Subcutaneous adipose tissue (tissue), 4 donors: Measurements from ENCODE around the gene FBXO8. TPM values are rescaled to one million over a fixed set of nuclear protein-coding genes. Genes with fewer than 3 reads are reported as not detected.

ENCODE experiments used
- total RNA-seq, 4 donors: library from RNA; depleted of rRNA; stranded (reverse); fragments of >200 nt; gene quantifications; one replicate each; pipeline ENCODE4 v1.1.0, GENCODE V29; 2016
- TF ChIP-seq, protein P1 (sequence below): fragments of 450-650 bp; IDR thresholded peaks from one replicate; pipeline ENCODE4 v1.5.1; 2016; ENCODE audit warnings: low read depth, mild to moderate bottlenecking, control low read depth, antibody characterized with exemption, moderate library complexity

FBXO8 gene, protein sequence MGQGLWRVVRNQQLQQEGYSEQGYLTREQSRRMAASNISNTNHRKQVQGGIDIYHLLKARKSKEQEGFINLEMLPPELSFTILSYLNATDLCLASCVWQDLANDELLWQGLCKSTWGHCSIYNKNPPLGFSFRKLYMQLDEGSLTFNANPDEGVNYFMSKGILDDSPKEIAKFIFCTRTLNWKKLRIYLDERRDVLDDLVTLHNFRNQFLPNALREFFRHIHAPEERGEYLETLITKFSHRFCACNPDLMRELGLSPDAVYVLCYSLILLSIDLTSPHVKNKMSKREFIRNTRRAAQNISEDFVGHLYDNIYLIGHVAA
- 10 to 100 TPM; 31.4 to 47.6 (median 40.1) TPM for total RNA-seq

DNA sequence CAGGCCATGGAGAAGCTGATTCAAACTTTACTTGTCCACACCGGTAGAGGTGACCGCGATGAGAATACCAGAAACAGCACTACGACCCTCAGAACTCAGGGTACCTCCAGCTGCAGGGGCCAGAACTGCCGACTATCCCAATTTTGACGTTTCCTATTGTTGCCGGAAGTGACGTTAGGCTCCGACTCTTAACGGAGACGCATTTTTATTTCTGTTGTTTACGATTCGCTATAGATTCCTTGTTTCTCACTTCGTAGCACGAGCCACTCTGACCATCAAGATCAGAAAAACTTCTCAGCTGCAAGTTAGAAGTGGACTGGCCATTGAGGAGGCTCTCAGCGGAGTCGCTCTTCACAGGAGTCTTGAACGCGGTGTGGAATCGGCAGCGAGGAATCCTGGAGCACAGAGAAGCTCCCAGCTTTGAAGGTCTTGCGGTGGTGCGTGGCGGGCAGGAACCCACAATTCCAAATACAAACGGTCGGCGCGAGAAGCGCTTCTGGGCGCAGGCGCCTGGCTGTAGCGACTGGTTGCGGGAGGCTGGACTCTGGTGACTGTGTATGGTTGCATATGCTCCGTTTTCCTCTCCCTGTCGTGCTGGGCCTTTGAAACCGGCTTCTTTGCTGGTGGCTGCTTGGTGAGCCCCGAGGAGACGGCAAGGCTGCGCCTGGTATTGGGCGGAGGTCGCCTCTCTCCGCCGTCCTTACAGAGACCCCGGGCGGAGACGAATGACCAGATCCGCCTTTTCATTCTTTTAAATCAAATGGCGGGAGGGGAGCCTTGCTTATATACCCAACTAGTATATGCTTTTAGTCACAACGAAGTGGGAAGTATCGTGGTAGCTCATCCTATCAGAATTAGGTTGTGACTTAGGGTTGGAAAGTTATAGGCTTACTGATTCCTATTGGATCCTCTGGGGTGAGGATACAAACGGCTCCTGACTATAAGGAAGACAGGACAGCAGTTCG, at the start of gene FBXO8, which contains the start of gene CEP44:
Gene FBXO8, minus strand, starts transcription at position 161 of the 965 bp plus-strand sequence. CDS start 20,575 bp downstream, outside the sequence.
Gene CEP44, plus strand, starts transcription at position 405 of the 965 bp plus-strand sequence. CDS start 15,211 bp downstream, outside the sequence.
- TF ChIP-seq, protein P1, sequence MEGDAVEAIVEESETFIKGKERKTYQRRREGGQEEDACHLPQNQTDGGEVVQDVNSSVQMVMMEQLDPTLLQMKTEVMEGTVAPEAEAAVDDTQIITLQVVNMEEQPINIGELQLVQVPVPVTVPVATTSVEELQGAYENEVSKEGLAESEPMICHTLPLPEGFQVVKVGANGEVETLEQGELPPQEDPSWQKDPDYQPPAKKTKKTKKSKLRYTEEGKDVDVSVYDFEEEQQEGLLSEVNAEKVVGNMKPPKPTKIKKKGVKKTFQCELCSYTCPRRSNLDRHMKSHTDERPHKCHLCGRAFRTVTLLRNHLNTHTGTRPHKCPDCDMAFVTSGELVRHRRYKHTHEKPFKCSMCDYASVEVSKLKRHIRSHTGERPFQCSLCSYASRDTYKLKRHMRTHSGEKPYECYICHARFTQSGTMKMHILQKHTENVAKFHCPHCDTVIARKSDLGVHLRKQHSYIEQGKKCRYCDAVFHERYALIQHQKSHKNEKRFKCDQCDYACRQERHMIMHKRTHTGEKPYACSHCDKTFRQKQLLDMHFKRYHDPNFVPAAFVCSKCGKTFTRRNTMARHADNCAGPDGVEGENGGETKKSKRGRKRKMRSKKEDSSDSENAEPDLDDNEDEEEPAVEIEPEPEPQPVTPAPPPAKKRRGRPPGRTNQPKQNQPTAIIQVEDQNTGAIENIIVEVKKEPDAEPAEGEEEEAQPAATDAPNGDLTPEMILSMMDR = no peak

DNA sequence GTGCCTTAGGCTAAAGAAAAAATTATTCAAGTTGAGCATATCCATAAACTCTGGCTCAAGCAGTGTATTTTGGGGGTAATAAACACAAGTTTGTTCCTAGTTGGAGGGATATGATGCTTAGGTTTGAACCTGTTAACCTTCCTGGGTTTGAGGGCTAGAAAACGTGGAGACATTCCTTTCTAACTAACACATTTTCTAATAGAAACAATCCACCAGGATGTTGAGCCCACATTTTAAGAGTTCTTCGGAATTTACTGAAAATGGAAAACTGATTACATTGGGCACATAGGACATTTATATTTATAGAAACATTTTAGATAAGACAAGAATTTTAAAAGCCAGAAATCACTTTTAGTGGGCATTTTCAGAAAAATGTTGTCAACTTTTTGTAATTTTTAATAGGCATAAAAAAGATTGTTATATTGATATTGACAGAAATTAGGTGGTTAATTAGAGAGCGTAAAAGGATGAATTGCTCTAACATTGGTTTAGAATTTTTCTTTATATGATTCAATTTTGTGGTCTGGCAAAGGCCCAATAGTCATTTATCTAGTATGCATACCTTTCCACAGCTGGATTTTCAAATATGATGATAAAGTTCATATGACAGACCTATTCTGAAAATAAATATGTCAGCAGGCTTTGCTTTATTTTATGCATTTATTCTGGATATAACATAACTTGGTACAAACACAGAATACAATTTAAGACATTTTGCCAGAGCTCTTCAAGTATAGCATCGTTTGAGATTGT, 49.5 kb upstream of the FBXO8 start:
- TF ChIP-seq, protein P1 = no peak

DNA sequence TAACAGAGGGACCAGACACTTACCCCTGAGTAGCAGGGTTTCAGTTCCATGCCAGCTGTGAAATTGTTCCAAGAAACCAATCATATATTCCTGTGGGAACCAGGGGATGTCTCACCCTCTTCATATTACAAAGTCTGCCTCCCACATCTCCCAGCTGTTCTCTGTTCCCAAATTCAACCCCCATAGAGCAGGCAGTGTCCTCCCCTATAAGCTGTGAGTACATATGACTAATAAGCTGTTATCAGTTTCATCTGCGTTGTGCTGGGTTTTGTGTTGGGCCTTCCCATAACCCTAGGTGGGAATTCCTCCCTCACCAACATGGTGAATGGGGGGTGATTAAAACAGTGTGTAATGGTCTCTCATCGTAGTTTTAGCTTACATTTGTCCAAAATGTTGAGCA, 41.3 kb upstream of the FBXO8 start:
- TF ChIP-seq, protein P1 = no peak

DNA sequence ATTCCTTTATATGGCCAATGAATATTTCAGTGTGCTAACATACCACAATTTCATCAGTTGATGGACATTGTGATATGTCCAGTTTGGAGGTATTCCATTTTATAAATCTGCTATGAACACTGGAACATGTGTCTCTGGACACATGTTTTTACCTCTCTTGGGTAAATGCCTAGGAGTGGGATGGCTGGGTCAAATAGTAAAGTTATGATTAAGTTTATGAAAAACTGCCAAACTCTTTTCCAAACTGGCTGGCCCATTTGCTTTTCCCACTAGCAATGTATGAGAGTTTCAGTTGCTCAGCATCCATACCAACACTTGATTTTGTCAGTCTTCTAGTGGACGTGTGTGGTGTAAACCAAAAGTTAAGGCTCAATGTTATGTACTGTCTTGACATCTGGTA, 40.8 kb upstream of the FBXO8 start:
- TF ChIP-seq, protein P1 = no peak

DNA sequence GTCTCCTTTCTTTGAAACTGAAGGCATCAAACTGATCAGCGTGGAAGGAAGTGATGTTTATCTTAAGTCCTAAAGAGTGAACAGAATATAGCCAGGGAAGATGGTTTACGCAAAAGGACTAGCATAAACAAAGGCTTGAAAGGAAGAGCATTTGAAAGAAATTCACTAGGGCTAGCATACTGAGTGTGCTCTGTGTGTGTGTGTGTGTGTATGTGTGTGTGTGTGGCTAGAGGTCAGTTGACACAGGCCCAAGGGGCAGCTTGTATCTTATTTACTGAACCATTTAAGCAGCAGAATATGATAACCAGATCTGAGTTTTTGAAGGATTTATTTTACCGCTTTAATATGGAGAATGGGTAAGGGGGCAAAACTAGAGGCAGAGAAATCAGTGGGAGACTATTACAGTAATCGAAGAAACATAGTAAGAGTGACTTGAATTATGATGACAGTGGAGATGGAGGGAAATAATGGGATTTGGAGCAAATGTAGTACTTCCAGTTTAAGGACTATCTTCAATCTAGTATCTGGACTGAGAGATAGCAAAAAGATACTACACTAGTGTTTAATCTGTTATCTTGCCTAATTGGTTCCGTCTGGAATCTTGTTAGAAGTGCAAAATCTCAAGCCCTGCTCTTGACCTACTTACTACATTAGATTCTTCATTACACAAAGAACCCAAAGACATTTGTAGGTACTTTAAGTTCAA, 37.2 kb upstream of the FBXO8 start:
- TF ChIP-seq, protein P1 = no peak

DNA sequence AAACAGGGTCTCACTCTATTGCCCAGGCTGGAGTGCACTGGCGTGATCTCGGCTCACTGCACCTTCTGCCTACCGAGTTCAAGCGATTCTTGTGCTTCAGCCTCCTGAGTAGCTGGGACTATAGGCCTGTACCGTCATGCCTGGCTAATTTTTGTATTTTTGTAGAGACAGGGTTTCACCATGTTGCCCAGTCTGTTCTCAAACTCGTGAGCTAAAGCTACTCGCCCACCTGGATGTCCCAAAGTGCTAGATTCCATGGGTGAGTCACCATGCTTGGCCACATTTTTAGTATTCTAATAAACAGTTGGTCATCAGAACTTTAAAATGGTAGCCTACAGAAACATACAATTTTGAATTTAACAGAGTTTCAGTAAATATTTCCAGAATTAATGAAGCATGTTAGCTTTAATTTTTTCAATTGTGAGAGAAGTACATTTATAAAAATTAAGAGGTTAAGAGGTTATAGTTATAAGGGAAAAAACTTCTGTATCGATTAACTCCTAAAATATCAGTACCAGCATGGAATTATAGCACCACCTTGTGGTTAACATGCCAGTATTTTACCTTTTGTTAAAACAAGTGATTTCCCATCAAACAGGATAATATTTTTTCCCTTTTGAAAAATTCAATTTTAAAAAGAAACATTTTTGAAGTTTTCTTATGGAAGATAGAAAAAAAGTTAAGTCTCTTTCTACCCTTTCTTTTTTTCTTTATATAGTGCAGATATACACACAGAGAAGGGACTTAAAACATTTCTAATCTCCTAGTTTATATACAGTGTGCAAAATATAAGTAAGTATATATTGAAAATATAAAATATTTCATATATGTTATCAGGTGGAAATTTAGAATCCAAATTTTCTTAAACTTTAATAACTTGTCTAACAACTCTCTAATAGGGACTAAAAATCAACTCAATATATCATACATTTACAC, 35.6 kb upstream of the FBXO8 start:
- TF ChIP-seq, protein P1 = no peak
